GM03348 (cell line): ENCODE data around the gene SHQ1.
"Not testable (repeated sequence)": the region's sequence is repeated elsewhere in the genome, so short reads cannot be mapped to it uniquely, and the experiment has no call there.

Source experiments
- DNase-seq: peaks from one replicate; pipeline ENCODE4 v3.0.0; 2012; ENCODE audit warnings: low spot score

Gene SHQ1

DNA sequence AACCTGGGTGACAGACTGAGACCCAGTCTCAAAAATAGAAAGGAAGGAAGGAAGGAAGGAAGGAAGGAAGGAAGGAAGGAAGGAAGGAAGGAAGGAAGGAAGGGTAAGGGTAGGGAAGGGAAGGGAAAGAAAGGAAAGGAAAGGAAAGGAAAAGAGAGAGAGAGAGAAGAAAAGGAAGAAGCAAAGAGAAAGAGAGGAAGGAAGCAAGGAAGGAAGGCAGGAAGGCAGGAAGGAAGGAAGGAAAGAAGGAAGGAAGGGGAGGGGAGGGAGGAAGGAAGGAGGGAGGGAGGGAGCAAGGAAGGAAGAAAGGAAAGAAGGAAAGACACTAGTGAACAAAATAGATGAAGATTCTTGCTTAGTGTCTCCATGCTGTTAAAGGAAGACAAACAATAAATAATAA lies 129.1 kb downstream of the SHQ1 start:
- DNase-seq: no peak

GRCh38 chr3:72714135-72714534 lies 134.1 kb downstream of the SHQ1 start:
- not testable (repeated sequence) for DNase-seq

DNA sequence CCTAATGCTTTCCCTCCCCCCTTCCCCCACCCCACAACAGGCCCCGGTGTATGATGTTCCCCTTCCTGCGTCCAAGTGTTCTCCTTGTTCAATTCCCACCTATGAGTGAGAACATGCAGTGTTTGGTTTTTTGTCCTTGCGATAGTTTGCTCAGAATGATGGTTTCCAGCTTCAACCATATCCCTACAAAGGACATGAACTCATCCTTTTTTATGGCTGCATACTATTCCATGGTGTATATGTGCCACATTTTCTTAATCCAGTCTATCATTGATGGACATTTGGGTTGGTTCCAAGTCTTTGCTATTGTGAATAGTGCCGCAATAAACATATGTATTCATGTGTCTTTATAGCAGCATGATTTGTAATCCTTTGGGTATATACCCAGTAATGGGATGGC lies 137.8 kb downstream of the SHQ1 start:
- DNase-seq: not testable (repeated sequence)

DNA sequence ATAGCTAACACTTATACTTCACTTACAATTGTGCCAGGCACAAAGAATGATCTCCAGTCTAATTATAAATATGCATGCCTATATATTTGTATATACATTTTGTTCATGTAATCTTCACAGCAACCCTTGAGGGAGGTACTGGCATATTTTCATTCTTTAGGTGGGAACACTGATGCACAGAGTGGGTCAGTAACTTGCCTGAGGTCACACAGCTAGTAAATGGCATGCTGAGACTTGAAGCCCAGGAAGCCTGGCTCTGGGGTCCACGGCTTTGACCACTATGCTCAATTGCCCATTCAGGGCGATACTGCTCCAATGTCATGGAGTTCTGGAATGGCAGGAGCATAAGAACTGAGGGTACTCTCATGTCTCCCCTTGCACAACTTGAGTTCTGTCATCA lies 139.8 kb downstream of the SHQ1 start:
- no peak for DNase-seq

DNA sequence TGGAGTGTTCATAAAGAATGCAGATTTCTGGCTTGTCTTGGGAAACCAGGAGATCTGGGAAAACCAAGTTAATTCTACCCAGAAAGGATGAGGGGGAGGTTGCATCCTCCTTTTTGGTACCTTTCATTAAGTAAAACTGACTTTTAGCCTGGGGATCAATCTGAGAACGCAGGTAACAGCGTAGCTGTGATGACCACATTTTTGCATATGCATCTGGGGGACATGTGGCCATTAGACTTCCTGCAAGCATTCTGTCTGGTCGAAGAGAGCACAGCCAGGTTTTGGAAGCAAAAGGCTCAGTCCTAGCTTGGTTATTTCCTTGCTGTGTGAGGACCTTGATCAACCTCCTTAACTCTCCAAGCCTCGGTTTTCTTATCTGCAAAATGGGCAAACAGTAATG lies 145.2 kb downstream of the SHQ1 start:
- DNase-seq: no peak

GRCh38 chr3:72702390-72702789 lies 145.9 kb downstream of the SHQ1 start:
- no peak for DNase-seq

DNA sequence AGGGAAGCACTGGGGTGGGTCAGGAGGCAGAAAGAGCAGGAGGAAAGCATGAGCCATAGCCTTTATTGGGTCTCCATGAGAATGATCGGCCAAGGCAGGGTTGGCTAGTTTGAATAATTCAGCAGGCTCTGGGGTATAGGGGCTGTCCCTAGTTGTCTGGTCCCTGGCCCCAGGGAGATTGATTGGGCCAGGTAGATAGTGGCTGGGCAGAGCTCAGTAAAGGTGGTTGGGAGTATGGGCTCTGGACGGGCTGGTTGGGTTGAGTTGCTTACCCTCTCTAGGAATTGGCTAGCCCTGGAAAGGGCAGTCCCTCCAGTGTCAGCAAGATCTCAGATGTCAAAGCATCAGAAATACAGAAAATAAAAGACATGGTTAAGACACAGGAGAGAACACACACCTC lies 148.1 kb downstream of the SHQ1 start:
- no peak for DNase-seq

- no peak for DNase-seq
These were observed 148.6 kb downstream of the SHQ1 start for GRCh38 chr3:72699631-72700030.
